MM.1S (cell line): ENCODE data around the gene SDC3.
"Not testable (repeated sequence)": the region's sequence is repeated elsewhere in the genome, so short reads cannot be mapped to it uniquely, and the experiment has no call there.

ENCODE experiments used
- DNase-seq: peaks from one replicate; pipeline ENCODE4 v3.0.0-alpha.2; 2015
- H2AFZ ChIP-seq: fragments of 300-600 bp; sonication (generic); 2 replicates; pipeline ENCODE4 v1.6.0; 2016; ENCODE audit warnings: antibody characterized with exemption, low read length
- H3F3A ChIP-seq: fragments of 300-600 bp; sonication (generic); 2 replicates; pipeline ENCODE4 v1.6.1; 2016; ENCODE audit warnings: mild to moderate bottlenecking, antibody characterized with exemption, low read length, moderate library complexity, mixed read lengths; ENCODE audit not compliant: insufficient read depth
- H3K27ac ChIP-seq: fragments of 300-600 bp; sonication (generic); 2 replicates; pipeline ENCODE4 v1.5.1; 2016; ENCODE audit warnings: mild to moderate bottlenecking, low read length
- H3K27me3 ChIP-seq: fragments of 300-600 bp; sonication (generic); replicated peaks from 2 replicates; pipeline ENCODE4 v1.6.0; 2016; ENCODE audit warnings: low read length; ENCODE audit not compliant: insufficient read depth
- H3K36me3 ChIP-seq: fragments of 300-600 bp; sonication (generic); replicated peaks from 2 replicates; pipeline ENCODE4 v1.6.1; 2016; ENCODE audit warnings: mild to moderate bottlenecking, low read length, mixed read lengths; ENCODE audit not compliant: insufficient read depth
- H3K4me1 ChIP-seq: fragments of 300-600 bp; sonication (generic); 2 replicates; pipeline ENCODE4 v1.6.1; 2016; ENCODE audit warnings: low read length, mixed read lengths
- H3K4me2 ChIP-seq: fragments of 300-600 bp; sonication (generic); 2 replicates; pipeline ENCODE4 v1.6.0; 2016; ENCODE audit warnings: low read depth, low read length
- H3K4me3 ChIP-seq: fragments of 300-600 bp; sonication (generic); 2 replicates; pipeline ENCODE4 v1.5.1; 2016; ENCODE audit warnings: low read length, mixed read lengths
- H3K79me2 ChIP-seq: fragments of 300-600 bp; sonication (generic); 2 replicates; pipeline ENCODE4 v1.6.1; 2016; ENCODE audit warnings: mixed run types, low read length, mixed read lengths
- H3K9ac ChIP-seq: fragments of 300-600 bp; sonication (generic); 2 replicates; pipeline ENCODE4 v1.6.1; 2016; ENCODE audit warnings: low read length, mixed read lengths
- H3K9me2 ChIP-seq: fragments of 300-600 bp; sonication (generic); replicated peaks from 2 replicates; pipeline ENCODE4 v1.6.1; 2016; ENCODE audit warnings: mild to moderate bottlenecking, low read length, mixed read lengths; ENCODE audit not compliant: insufficient read depth
- H3K9me3 ChIP-seq: fragments of 300-600 bp; sonication (generic); replicated peaks from 2 replicates; pipeline ENCODE4 v1.6.1; 2016; ENCODE audit warnings: mild to moderate bottlenecking, low read length, mixed read lengths; ENCODE audit not compliant: insufficient read depth
- H4K20me1 ChIP-seq: fragments of 300-600 bp; sonication (generic); 2 replicates; pipeline ENCODE4 v1.6.1; 2016; ENCODE audit warnings: mild to moderate bottlenecking, low read length, moderate library complexity, mixed read lengths; ENCODE audit not compliant: insufficient read depth
- CTCF ChIP-seq: fragments of 300-600 bp; sonication (generic); IDR thresholded peaks from 2 replicates; pipeline ENCODE4 v1.5.1; 2016; ENCODE audit warnings: antibody characterized with exemption, low read length, mixed read lengths
- EZH2 ChIP-seq: fragments of 300-600 bp; sonication (generic); optimal IDR thresholded peaks from 2 replicates; pipeline ENCODE3; 2017; ENCODE audit warnings: low read depth, mild to moderate bottlenecking, antibody characterized with exemption, low read length, mixed read lengths
- EZH2phosphoT487 ChIP-seq: fragments of 300-600 bp; sonication (generic); IDR thresholded peaks from 2 replicates; pipeline ENCODE4 v1.6.1; 2018; ENCODE audit warnings: antibody characterized with exemption, low read length

SDC3 gene

GRCh38 chr1:30870035-30870434 is 38.5 kb downstream of the SDC3 start:
- Histone ChIP-seq H2AFZ (no peak overlapping the region), H3K27me3 (peaks cover 10% of the 10 kb centered on the region), H4K20me1 (no peaks in the 10 kb centered on the region), H3K9me2 (no peaks in the 10 kb centered on the region), H3K27ac (no peak overlapping the region), H3K9ac (no peak overlapping the region), H3K9me3 (no peaks in the 10 kb centered on the region), H3K36me3 (no peaks in the 10 kb centered on the region), H3K79me2 (no peaks in the 10 kb centered on the region), H3F3A (no peaks in the 10 kb centered on the region), H3K4me2 (no peak overlapping the region), H3K4me1 (no peaks in the 10 kb centered on the region), H3K4me3 (no peak overlapping the region)
- DNase-seq: no peak
- no peak for TF ChIP-seq EZH2
- TF ChIP-seq CTCF: no peak
- no peak for TF ChIP-seq EZH2phosphoT487

GRCh38 chr1:30868833-30869435 is 39.6 kb downstream of the SDC3 start:
- no peaks in the 10 kb centered on the region for H4K20me1 ChIP-seq

GRCh38 chr1:30868057-30868456 is 40.5 kb downstream of the SDC3 start:
- H3K27ac ChIP-seq, H3F3A ChIP-seq, H3K79me2 ChIP-seq, H4K20me1 ChIP-seq, H3K36me3 ChIP-seq, H3K4me2 ChIP-seq, H3K9me3 ChIP-seq, DNase-seq, H3K9ac ChIP-seq, H3K27me3 ChIP-seq, H2AFZ ChIP-seq, H3K4me1 ChIP-seq, H3K4me3 ChIP-seq, H3K9me2 ChIP-seq: not testable (repeated sequence)

More at GRCh38 chr1:30868833-30869435, 39.6 kb downstream of the SDC3 start:
- Histone ChIP-seq H3K4me2 (no peak overlapping the region), H2AFZ (no peak overlapping the region), H3K9ac (no peak overlapping the region), H3K79me2 (no peaks in the 10 kb centered on the region), H3K9me3 (no peaks in the 10 kb centered on the region), H3K36me3 (no peaks in the 10 kb centered on the region), H3K4me3 (no peak overlapping the region), H3K4me1 (no peaks in the 10 kb centered on the region), H3F3A (no peaks in the 10 kb centered on the region), H3K27ac (no peak overlapping the region), H3K27me3 (peaks cover 9% of the 10 kb centered on the region), H3K9me2 (no peaks in the 10 kb centered on the region)
- DNase-seq: no peak
- no peak for TF ChIP-seq EZH2
- TF ChIP-seq EZH2phosphoT487: no peak
- TF ChIP-seq CTCF: no peak

- no peaks in the 10 kb centered on the region for H3K4me1 ChIP-seq
- H3K4me3 ChIP-seq: no peak overlapping the region
- no peaks in the 10 kb centered on the region for H3K36me3 ChIP-seq
- H3F3A ChIP-seq: no peaks in the 10 kb centered on the region
- no peaks in the 10 kb centered on the region for H3K9me2 ChIP-seq
- H3K4me2 ChIP-seq: no peak overlapping the region
- H4K20me1 ChIP-seq: no peaks in the 10 kb centered on the region
- H2AFZ ChIP-seq: no peak overlapping the region
- H3K79me2 ChIP-seq: no peaks in the 10 kb centered on the region
- TF ChIP-seq CTCF (no peak), EZH2 (no peak), EZH2phosphoT487 (no peak)
- H3K9me3 ChIP-seq: no peaks in the 10 kb centered on the region
- no peak overlapping the region for H3K27ac ChIP-seq
- H3K9ac ChIP-seq: no peak overlapping the region
- DNase-seq: no peak
- H3K27me3 ChIP-seq: peaks cover 9% of the 10 kb centered on the region
Measured at GRCh38 chr1:30867537-30867936, 41.0 kb downstream of the SDC3 start.
